DOHH2 (cell line): ENCODE measurements around the gene TRPC3.

Experiments used
- H3F3A ChIP-seq: fragments of 200-600 bp; sonication (generic), shearing (Covaris generic); 2 replicates; pipeline ENCODE4 v1.6.0; 2016; ENCODE audit warnings: antibody characterized with exemption, mild to moderate bottlenecking; ENCODE audit not compliant: control insufficient read depth, insufficient read depth
- H3K27ac ChIP-seq: fragments of 200-600 bp; sonication (generic); 2 replicates; pipeline ENCODE4 v1.5.1; 2014; ENCODE audit warnings: low read depth, mild to moderate bottlenecking, low read length, moderate library complexity
- H3K27me3 ChIP-seq: fragments of 200-600 bp; sonication (generic); 2 replicates; pipeline ENCODE4 v1.6.1; 2014; ENCODE audit warnings: mild to moderate bottlenecking, low read length, mixed read lengths; ENCODE audit not compliant: control insufficient read depth
- H3K36me3 ChIP-seq: fragments of 200-600 bp; sonication (generic); 2 replicates; pipeline ENCODE4 v1.6.1; 2014; ENCODE audit warnings: mild to moderate bottlenecking, low read length, moderate library complexity, mixed read lengths; ENCODE audit not compliant: control insufficient read depth
- H3K4me1 ChIP-seq: fragments of 200-600 bp; sonication (generic); 2 replicates; pipeline ENCODE4 v1.6.1; 2014; ENCODE audit warnings: mild to moderate bottlenecking, low read length, mixed read lengths; ENCODE audit not compliant: control insufficient read depth
- H3K4me2 ChIP-seq: fragments of 200-600 bp; sonication (generic); 2 replicates; pipeline ENCODE4 v1.6.0; 2014; ENCODE audit warnings: mild to moderate bottlenecking, low read length, moderate library complexity
- H3K4me3 ChIP-seq: fragments of 200-600 bp; sonication (generic); 2 replicates; pipeline ENCODE4 v1.5.1; 2014; ENCODE audit warnings: mild to moderate bottlenecking, low read length, mixed read lengths
- H3K79me2 ChIP-seq: fragments of 200-600 bp; sonication (generic); 2 replicates; pipeline ENCODE4 v1.6.1; 2014; ENCODE audit warnings: mild to moderate bottlenecking, low read length, mixed read lengths; ENCODE audit not compliant: control insufficient read depth
- H3K9me2 ChIP-seq: fragments of 200-600 bp; sonication (generic); replicated peaks from 2 replicates; pipeline ENCODE4 v1.6.1; 2014; ENCODE audit warnings: mild to moderate bottlenecking, low read length, mixed read lengths; ENCODE audit not compliant: control insufficient read depth
- H3K9me3 ChIP-seq: fragments of 200-600 bp; sonication (generic); 2 replicates; pipeline ENCODE4 v1.6.1; 2014; ENCODE audit warnings: antibody characterized with exemption, low read length, mixed read lengths; ENCODE audit not compliant: control insufficient read depth, insufficient read depth
- H4K20me1 ChIP-seq: fragments of 200-600 bp; sonication (generic); 2 replicates; pipeline ENCODE4 v1.6.0; 2014; ENCODE audit warnings: low read depth, mild to moderate bottlenecking, antibody characterized with exemption, low read length, moderate library complexity; ENCODE audit not compliant: control insufficient read depth, insufficient read depth
- CTCF ChIP-seq: fragments of 200-600 bp; sonication (generic); IDR thresholded peaks from one replicate; pipeline ENCODE4 v1.5.1; 2014; ENCODE audit warnings: antibody characterized with exemption, mild to moderate bottlenecking, low read depth, low read length; ENCODE audit not compliant: poor library complexity, severe bottlenecking
- EZH2phosphoT487 ChIP-seq: fragments of 200-600 bp; sonication (generic); IDR thresholded peaks from 2 replicates; pipeline ENCODE4 v1.6.1; 2017; ENCODE audit warnings: borderline replicate concordance, mild to moderate bottlenecking, antibody characterized with exemption, low read length, moderate library complexity, mixed read lengths

The TRPC3 gene

GRCh38 chr4:121913667-121914066 is 38.2 kb downstream of the TRPC3 start:
- Histone ChIP-seq H3K36me3 (no peaks in the 10 kb centered on the region), H3F3A (no peaks in the 10 kb centered on the region), H3K4me2 (no peak overlapping the region), H3K9me3 (no peaks in the 10 kb centered on the region), H3K79me2 (no peaks in the 10 kb centered on the region), H3K27me3 (peaks cover 4% of the 10 kb centered on the region; the same call in 1 of the 2 replicates), H3K4me3 (no peak overlapping the region), H4K20me1 (no peaks in the 10 kb centered on the region), H3K9me2 (no peaks in the 10 kb centered on the region), H3K27ac (no peak overlapping the region), H3K4me1 (no peaks in the 10 kb centered on the region)
- TF ChIP-seq CTCF (no peak), EZH2phosphoT487 (no peak)

- no peaks in the 10 kb centered on the region for H3F3A ChIP-seq
- TF ChIP-seq CTCF = no peak
- no peak for TF ChIP-seq EZH2phosphoT487
- no peaks in the 10 kb centered on the region for H3K36me3 ChIP-seq
- no peaks in the 10 kb centered on the region for H4K20me1 ChIP-seq
- H3K4me2 ChIP-seq = no peak overlapping the region
- no peaks in the 10 kb centered on the region for H3K9me3 ChIP-seq
- no peaks in the 10 kb centered on the region for H3K9me2 ChIP-seq
- no peaks in the 10 kb centered on the region for H3K79me2 ChIP-seq
- H3K4me1 ChIP-seq = no peaks in the 10 kb centered on the region
- H3K4me3 ChIP-seq = no peak overlapping the region
- no peak overlapping the region for H3K27ac ChIP-seq
- H3K27me3 ChIP-seq = peaks cover 11% of the 10 kb centered on the region
These were observed 43.5 kb downstream of the TRPC3 start for GRCh38 chr4:121908346-121908745.

- no peaks in the 10 kb centered on the region for H3K79me2 ChIP-seq
- H3F3A ChIP-seq = no peaks in the 10 kb centered on the region
- H3K9me3 ChIP-seq = no peaks in the 10 kb centered on the region
- no peak overlapping the region for H3K4me3 ChIP-seq
- no peaks in the 10 kb centered on the region for H4K20me1 ChIP-seq
- H3K4me2 ChIP-seq = no peak overlapping the region
- no peak overlapping the region for H3K27ac ChIP-seq
- H3K27me3 ChIP-seq = peaks cover 8% of the 10 kb centered on the region
- TF ChIP-seq EZH2phosphoT487 (no peak), CTCF (peak; percentile 77)
- H3K4me1 ChIP-seq = no peaks in the 10 kb centered on the region
- no peaks in the 10 kb centered on the region for H3K36me3 ChIP-seq
- H3K9me2 ChIP-seq = no peaks in the 10 kb centered on the region
These were observed 51.5 kb downstream of the TRPC3 start for GRCh38 chr4:121900132-121900983.
